ENCODE measurements around the gene FBRSL1.

Gene FBRSL1

DNA sequence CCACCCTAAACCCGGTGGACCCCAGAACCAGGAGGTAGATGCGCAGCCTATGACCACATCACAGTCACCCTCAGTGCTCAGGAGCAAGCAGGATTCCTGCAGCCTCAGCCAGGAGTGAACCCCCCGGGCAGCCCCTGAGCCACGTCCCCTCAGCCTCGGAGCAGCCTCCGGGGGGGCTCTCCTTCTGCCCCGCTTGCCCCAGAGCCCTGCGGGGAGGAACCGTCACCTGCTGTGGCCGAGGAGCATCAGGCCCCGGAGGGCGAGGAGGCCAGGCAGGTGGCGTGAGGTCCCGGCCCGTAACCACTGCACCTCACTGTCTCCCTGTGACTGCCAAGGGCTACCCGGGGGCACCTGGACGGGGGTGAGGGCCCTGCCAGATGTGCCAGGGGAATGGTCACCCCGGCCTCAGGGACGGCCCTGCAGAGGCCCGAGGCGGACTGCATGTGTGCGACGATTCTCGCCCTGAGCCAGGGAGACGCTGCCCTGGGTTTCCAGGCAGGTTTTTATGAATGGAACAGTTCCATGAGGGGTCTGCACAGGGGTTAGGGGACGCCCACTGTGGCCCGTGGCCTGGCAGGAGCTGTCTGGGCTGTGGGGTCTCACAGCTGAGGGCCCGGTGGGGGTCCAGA lies 58.6 kb downstream of the FBRSL1 start:
- no peak for DNase-seq (ENCODE audit: low read depth in 1 of 2, low spot score in 1 of 2)
- Histone ChIP-seq H3K27me3 (ENCODE audit: insufficient read depth, poor library complexity, severe bottlenecking) (no peaks in the 10 kb centered on the region), H3K27ac (replicated peaks) (no peak overlapping the region), H3K4me3 (replicated peaks; ENCODE audit: insufficient read depth, low read length) (no peak overlapping the region)
- TF ChIP-seq POLR2AphosphoS5 (IDR thresholded peaks at IDR 0.05; ENCODE audit: low read depth), result no peak
- TF ChIP-seq, protein P1, sequence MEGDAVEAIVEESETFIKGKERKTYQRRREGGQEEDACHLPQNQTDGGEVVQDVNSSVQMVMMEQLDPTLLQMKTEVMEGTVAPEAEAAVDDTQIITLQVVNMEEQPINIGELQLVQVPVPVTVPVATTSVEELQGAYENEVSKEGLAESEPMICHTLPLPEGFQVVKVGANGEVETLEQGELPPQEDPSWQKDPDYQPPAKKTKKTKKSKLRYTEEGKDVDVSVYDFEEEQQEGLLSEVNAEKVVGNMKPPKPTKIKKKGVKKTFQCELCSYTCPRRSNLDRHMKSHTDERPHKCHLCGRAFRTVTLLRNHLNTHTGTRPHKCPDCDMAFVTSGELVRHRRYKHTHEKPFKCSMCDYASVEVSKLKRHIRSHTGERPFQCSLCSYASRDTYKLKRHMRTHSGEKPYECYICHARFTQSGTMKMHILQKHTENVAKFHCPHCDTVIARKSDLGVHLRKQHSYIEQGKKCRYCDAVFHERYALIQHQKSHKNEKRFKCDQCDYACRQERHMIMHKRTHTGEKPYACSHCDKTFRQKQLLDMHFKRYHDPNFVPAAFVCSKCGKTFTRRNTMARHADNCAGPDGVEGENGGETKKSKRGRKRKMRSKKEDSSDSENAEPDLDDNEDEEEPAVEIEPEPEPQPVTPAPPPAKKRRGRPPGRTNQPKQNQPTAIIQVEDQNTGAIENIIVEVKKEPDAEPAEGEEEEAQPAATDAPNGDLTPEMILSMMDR (IDR thresholded peaks at IDR 0.05; ENCODE audit: insufficient read depth, low read length), result no peak
- TF ChIP-seq SPI1 (IDR thresholded peaks at IDR 0.05; ENCODE audit: borderline replicate concordance, low read depth), result no peak
- TF ChIP-seq GABPA (IDR thresholded peaks at IDR 0.05; ENCODE audit: low read depth), result no peak

DNA sequence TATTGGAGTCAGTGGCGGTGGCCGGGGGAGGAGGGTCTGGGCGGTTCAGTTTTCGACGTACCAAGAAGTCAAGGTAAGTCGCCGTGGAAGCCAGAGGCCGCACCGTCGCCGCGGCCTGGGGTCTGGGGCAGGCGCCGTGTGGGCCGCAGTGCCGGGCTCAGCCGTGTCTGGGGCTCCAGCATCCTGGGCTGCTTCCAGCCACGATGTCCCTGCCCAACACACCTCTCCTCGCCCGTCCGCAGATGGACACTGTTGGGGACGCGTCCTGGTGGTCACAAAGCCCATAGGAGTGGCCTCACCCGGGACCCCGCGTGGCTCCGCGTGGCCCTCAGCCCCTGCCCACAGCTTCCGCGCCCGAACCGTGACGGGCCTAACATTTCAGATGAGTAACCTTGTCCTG lies 59.1 kb downstream of the FBRSL1 start:
- Histone ChIP-seq H3K27ac (replicated peaks) (no peak overlapping the region), H3K4me3 (replicated peaks; ENCODE audit: insufficient read depth, low read length) (no peak overlapping the region), H3K27me3 (ENCODE audit: insufficient read depth, poor library complexity, severe bottlenecking) (no peaks in the 10 kb centered on the region)
- no peak for DNase-seq (ENCODE audit: low read depth in 1 of 2, low spot score in 1 of 2)
- TF ChIP-seq SPI1 (IDR thresholded peaks at IDR 0.05; ENCODE audit: borderline replicate concordance, low read depth), result no peak
- TF ChIP-seq, protein P2, sequence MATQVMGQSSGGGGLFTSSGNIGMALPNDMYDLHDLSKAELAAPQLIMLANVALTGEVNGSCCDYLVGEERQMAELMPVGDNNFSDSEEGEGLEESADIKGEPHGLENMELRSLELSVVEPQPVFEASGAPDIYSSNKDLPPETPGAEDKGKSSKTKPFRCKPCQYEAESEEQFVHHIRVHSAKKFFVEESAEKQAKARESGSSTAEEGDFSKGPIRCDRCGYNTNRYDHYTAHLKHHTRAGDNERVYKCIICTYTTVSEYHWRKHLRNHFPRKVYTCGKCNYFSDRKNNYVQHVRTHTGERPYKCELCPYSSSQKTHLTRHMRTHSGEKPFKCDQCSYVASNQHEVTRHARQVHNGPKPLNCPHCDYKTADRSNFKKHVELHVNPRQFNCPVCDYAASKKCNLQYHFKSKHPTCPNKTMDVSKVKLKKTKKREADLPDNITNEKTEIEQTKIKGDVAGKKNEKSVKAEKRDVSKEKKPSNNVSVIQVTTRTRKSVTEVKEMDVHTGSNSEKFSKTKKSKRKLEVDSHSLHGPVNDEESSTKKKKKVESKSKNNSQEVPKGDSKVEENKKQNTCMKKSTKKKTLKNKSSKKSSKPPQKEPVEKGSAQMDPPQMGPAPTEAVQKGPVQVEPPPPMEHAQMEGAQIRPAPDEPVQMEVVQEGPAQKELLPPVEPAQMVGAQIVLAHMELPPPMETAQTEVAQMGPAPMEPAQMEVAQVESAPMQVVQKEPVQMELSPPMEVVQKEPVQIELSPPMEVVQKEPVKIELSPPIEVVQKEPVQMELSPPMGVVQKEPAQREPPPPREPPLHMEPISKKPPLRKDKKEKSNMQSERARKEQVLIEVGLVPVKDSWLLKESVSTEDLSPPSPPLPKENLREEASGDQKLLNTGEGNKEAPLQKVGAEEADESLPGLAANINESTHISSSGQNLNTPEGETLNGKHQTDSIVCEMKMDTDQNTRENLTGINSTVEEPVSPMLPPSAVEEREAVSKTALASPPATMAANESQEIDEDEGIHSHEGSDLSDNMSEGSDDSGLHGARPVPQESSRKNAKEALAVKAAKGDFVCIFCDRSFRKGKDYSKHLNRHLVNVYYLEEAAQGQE (IDR thresholded peaks at IDR 0.05; ENCODE audit: insufficient replicate concordance, low read depth), result no peak
- no peak for TF ChIP-seq GABPA (IDR thresholded peaks at IDR 0.05; ENCODE audit: low read depth)
- TF ChIP-seq, protein P1 (IDR thresholded peaks at IDR 0.05; ENCODE audit: insufficient read depth, low read length), result no peak
- no peak for TF ChIP-seq POLR2AphosphoS5 (IDR thresholded peaks at IDR 0.05; ENCODE audit: low read depth)

DNA sequence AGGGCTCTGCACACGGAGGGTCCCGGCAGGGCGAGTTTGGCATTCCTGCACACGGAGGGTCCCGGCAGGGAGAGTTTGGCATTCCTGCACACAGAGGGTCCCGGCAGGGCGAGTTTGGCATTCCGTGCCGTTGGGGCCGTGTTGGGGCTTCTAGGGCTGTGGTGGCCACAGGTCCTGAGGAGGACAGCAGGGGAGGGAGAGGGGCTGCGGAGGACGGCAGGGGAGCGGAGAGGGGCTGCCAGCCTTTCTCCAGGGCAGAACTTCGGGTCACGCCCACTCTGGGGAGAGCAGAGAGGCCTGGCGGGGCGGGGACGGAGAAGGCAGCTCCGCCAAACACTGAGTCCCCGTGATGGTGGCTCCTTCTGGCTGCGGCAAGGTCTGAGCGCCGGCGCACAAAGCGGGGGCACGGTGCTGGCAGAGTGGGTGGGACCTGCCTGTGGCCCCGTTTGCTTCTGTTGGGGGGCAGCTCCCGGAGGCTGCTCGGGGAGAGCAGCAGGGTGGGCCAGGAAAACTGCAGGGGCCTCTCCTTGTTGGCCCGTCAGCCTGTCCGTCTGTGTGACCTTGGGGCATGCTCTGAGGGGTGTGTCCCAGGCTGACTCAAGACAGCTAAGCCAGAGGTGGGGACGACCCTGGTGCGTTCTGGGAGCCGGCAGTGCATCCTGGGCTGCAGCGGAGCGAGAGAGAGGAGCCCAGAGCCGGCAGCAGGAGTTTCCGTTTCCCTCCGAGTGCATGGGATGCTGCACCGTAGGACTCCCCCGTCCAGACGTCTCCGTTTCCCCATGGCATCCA lies 60.3 kb downstream of the FBRSL1 start:
- H3K27me3 ChIP-seq (ENCODE audit: insufficient read depth, poor library complexity, severe bottlenecking), result no peaks in the 10 kb centered on the region
- no peak for DNase-seq (ENCODE audit: low read depth in 1 of 2, low spot score in 1 of 2)
- no peak overlapping the region for H3K4me3 ChIP-seq (replicated peaks; ENCODE audit: insufficient read depth, low read length)
- H3K27ac ChIP-seq (replicated peaks), result no peak overlapping the region
- TF ChIP-seq, protein P1 (IDR thresholded peaks at IDR 0.05; ENCODE audit: insufficient read depth, low read length), result no peak
- TF ChIP-seq SPI1 (IDR thresholded peaks at IDR 0.05; ENCODE audit: borderline replicate concordance, low read depth), result no peak
- TF ChIP-seq, protein P2 (IDR thresholded peaks at IDR 0.05; ENCODE audit: insufficient replicate concordance, low read depth), result no peak
- no peak for TF ChIP-seq GABPA (IDR thresholded peaks at IDR 0.05; ENCODE audit: low read depth)
- TF ChIP-seq POLR2AphosphoS5 (IDR thresholded peaks at IDR 0.05; ENCODE audit: low read depth), result no peak

All from HL-60 (cell line).